HCT116 (cell line): Measurements from ENCODE around the gene PLEKHA8. TPM values are rescaled to one million over a fixed set of nuclear protein-coding genes. Genes with fewer than 3 reads are reported as not detected.

ENCODE experiments used
- ATAC-seq: fragments of 200-7000 bp; cut with Tn5 transposase; 2 replicates; pipeline ENCODE4 v1.9.1; 2020; ENCODE audit warnings: mild to moderate bottlenecking, moderate library complexity
- BruUV-seq: library from RNA; stranded (reverse); fragments of 400-500 nt; replicated peaks from 2 replicates; lab custom pipeline; 2021; lab: Mats Ljungman, UMichigan
- CTCF ChIA-PET: fragments of 300-600 bp; sonication (Branson Sonifier 250); formaldehyde crosslinking; loops from one replicate; lab custom pipeline; 2021; ENCODE audit warnings: antibody characterized with exemption; lab: Charles Lee
- POLR2A ChIA-PET: fragments of 300-600, 350-600 bp; sonication (Branson Sonifier 250); formaldehyde crosslinking; loops from one replicate; lab custom pipeline; 2021; ENCODE audit warnings: antibody characterized with exemption; lab: Charles Lee
- RAD21 ChIA-PET, 2 experiments: fragments of 300-600 bp; sonication (Branson Sonifier 250); formaldehyde crosslinking; loops; one replicate each; lab custom pipeline; 2023; ENCODE audit warnings: low total read pairs in 2 of 2; ENCODE audit not compliant: uncharacterized antibody in 2 of 2, unreplicated experiment in 2 of 2, low non-redundant PET in 1 of 2; lab: Charles Lee
- DNase-seq: peaks from one replicate; pipeline ENCODE4 v3.0.0-alpha.2; 2010; ENCODE audit warnings: low read depth, low spot score
- H2AFZ ChIP-seq: fragments of 200-600 bp; shearing (Covaris generic), sonication (generic); 2 replicates; pipeline ENCODE4 v1.6.1; 2017; ENCODE audit warnings: low read depth, mixed run types, mixed read lengths, antibody characterized with exemption, low read length; ENCODE audit not compliant: poor library complexity, severe bottlenecking
- H3K27ac ChIP-seq: 2 replicates; pipeline ENCODE4 v1.5.1; 2012; ENCODE audit warnings: low read depth, low read length
- H3K27me3 ChIP-seq: fragments of 200-600 bp; sonication (generic); 2 replicates; pipeline ENCODE4 v1.6.1; 2016; ENCODE audit warnings: mixed run types, low read length, mixed read lengths; ENCODE audit not compliant: insufficient read depth
- H3K36me3 ChIP-seq, 2 experiments: fragments of 200-500 bp in 1 of 2; fragments of 200-600 bp in 1 of 2; sonication (Bioruptor generic) in 1 of 2; sonication (generic) in 1 of 2; 2 replicates each; pipeline versions ENCODE4 v1.5.1 to v1.6.1; 2014 to 2016; ENCODE audit warnings: low read length in 2 of 2, inconsistent platforms in 1 of 2, mixed read lengths in 1 of 2, mixed run types in 1 of 2; ENCODE audit not compliant: insufficient read depth in 2 of 2, control insufficient read depth in 1 of 2
- H3K4me1 ChIP-seq, 2 experiments: fragments of 200-600 bp in 1 of 2; sonication (generic) in 1 of 2; 2 replicates each; pipeline versions ENCODE4 v1.5.1 to v1.6.1; 2012 to 2017; ENCODE audit warnings: low read length in 2 of 2, inconsistent platforms in 1 of 2, mild to moderate bottlenecking in 1 of 2, mixed read lengths in 1 of 2, mixed run types in 1 of 2, moderate library complexity in 1 of 2; ENCODE audit not compliant: insufficient read depth in 2 of 2, control insufficient read depth in 1 of 2
- H3K4me2 ChIP-seq: fragments of 200-600 bp; sonication (generic); 2 replicates; pipeline ENCODE4 v1.6.1; 2017; ENCODE audit warnings: mixed run types, low read length, mixed read lengths
- H3K4me3 ChIP-seq, 2 experiments: fragments of 200-600 bp in 1 of 2; sonication (generic) in 1 of 2; replicated peaks in 1 of 2; 2 replicates each; pipeline ENCODE4 v1.5.1; 2011 to 2016; ENCODE audit warnings: low read length in 2 of 2, control low read depth in 1 of 2, low read depth in 1 of 2, mild to moderate bottlenecking in 1 of 2, mixed read lengths in 1 of 2, mixed run types in 1 of 2
- H3K79me2 ChIP-seq: fragments of 200-600 bp; sonication (generic); 2 replicates; pipeline ENCODE4 v1.6.1; 2017; ENCODE audit warnings: mild to moderate bottlenecking, mixed run types, low read length, moderate library complexity, mixed read lengths; ENCODE audit not compliant: insufficient read depth
- H3K9ac ChIP-seq: fragments of 200-600 bp; sonication (generic); 2 replicates; pipeline ENCODE4 v1.6.1; 2016; ENCODE audit warnings: low read length, mixed read lengths
- H3K9me2 ChIP-seq: fragments of 200-600 bp; sonication (generic), shearing (Covaris generic); 2 replicates; pipeline ENCODE4 v1.6.1; 2017; ENCODE audit warnings: mixed run types, mild to moderate bottlenecking, moderate library complexity; ENCODE audit not compliant: insufficient read depth
- H3K9me3 ChIP-seq, 2 experiments: fragments of 200-500 bp in 1 of 2; fragments of 200-600 bp in 1 of 2; sonication (Bioruptor generic) in 1 of 2; sonication (generic) in 1 of 2; 2 replicates each; pipeline ENCODE4 v1.6.1; 2014 to 2017; ENCODE audit warnings: low read length in 2 of 2, mixed read lengths in 2 of 2, inconsistent platforms in 1 of 2, low read depth in 1 of 2, mild to moderate bottlenecking in 1 of 2, mixed run types in 1 of 2, moderate library complexity in 1 of 2; ENCODE audit not compliant: control insufficient read depth in 1 of 2, insufficient read depth in 1 of 2
- H4K20me1 ChIP-seq: fragments of 200-600 bp; sonication (generic), shearing (Covaris generic); 2 replicates; pipeline ENCODE4 v1.6.1; 2017; ENCODE audit warnings: mixed run types, mild to moderate bottlenecking, moderate library complexity; ENCODE audit not compliant: insufficient read depth
- ATF3 ChIP-seq: IDR thresholded peaks from 2 replicates; pipeline ENCODE4 v1.6.1; 2012
- CTCF ChIP-seq, 3 experiments: fragments of 200-600 bp in 1 of 3; sonication (generic) in 1 of 3; IDR thresholded peaks in 2 of 3; conservative IDR thresholded peaks in 1 of 3; 2 replicates each; pipeline ENCODE4 v1.5.1; 2012 to 2017; ENCODE audit warnings: low read depth in 2 of 3, low read length in 2 of 3, antibody characterized with exemption in 1 of 3, borderline replicate concordance in 1 of 3, control low read depth in 1 of 3, mild to moderate bottlenecking in 1 of 3, mixed read lengths in 1 of 3, mixed run types in 1 of 3, moderate library complexity in 1 of 3; ENCODE audit not compliant: insufficient read depth in 1 of 3
- EZH2phosphoT487 ChIP-seq: fragments of 200-600 bp; IDR thresholded peaks from 2 replicates; pipeline ENCODE4 v1.6.1; 2018; ENCODE audit warnings: antibody characterized with exemption, borderline replicate concordance
- RAD21 ChIP-seq: IDR thresholded peaks from 2 replicates; pipeline ENCODE4 v1.6.1; 2012; ENCODE audit warnings: low read depth, mild to moderate bottlenecking
- REST ChIP-seq: IDR thresholded peaks from 2 replicates; pipeline ENCODE4 v1.6.1; 2012; ENCODE audit warnings: low read depth
- SP1 ChIP-seq: IDR thresholded peaks from 2 replicates; pipeline ENCODE4 v1.6.1; 2012; ENCODE audit warnings: low read depth
- SRF ChIP-seq: IDR thresholded peaks from 2 replicates; pipeline ENCODE4 v1.6.1; 2012; ENCODE audit warnings: low read depth
- ZBTB33 ChIP-seq: IDR thresholded peaks from 2 replicates; pipeline ENCODE4 v1.6.1; 2011; ENCODE audit warnings: mild to moderate bottlenecking, low read length, moderate library complexity; ENCODE audit not compliant: insufficient replicate concordance; ENCODE audit errors: extremely low read depth
- ZNF274 ChIP-seq: fragments of 200-500 bp; sonication (Bioruptor generic); IDR thresholded peaks from 2 replicates; pipeline ENCODE4 v1.6.1; 2014; ENCODE audit warnings: mild to moderate bottlenecking, low read depth, low read length, inconsistent platforms
- intact Hi-C: fragments of 100-400 bp; cut with micrococcal nuclease; formaldehyde crosslinking; loops from 2 replicates; pipeline ENCODE4 v1.10.0; 2022
- total RNA-seq: library from RNA; stranded (reverse); gene quantifications from one replicate; pipeline ENCODE4 v1.2.1, GENCODE V29; 2021; ENCODE audit not compliant: unreplicated experiment

The PLEKHA8 gene
- total RNA-seq, 1 experiment from 2014 or later: 13.6 TPM

- DNase-seq: no peak
- Histone ChIP-seq H3K36me3 (peaks cover 2 to 12% of the 10 kb centered on the region in 2 experiments; a peak in 1 of 4 replicates), H3K79me2 (no peaks in the 10 kb centered on the region), H4K20me1 (no peaks in the 10 kb centered on the region), H3K9ac (no peak overlapping the region), H3K9me2 (no peaks in the 10 kb centered on the region), H3K4me2 (no peak overlapping the region), H3K27ac (no peak overlapping the region), H3K9me3 (no peaks in the 10 kb centered on the region), H3K4me3 (no peak overlapping the region), H2AFZ (no peak overlapping the region), H3K27me3 (no peaks in the 10 kb centered on the region), H3K4me1 (no peaks in the 10 kb centered on the region)
- RAD21 ChIA-PET: no interaction called here
- BruUV-seq: no TSS peak
- no peak for ATAC-seq
- CTCF ChIA-PET: no interaction called here
- intact Hi-C loops: no loop called here
- POLR2A ChIA-PET: no interaction called here
- TF ChIP-seq SP1 (no peak), ZNF274 (no peak), ZBTB33 (no peak), EZH2phosphoT487 (no peak), RAD21 (no peak), REST (no peak), CTCF (IDR thresholded peaks at IDR 0.05 in 2 of 3, conservative IDR thresholded peaks at IDR 0.05 in 1 of 3; ENCODE audit: borderline replicate concordance in 1 of 3, insufficient read depth in 1 of 3, low read depth in 2 of 3, low read length in 2 of 3) (no peak), SRF (no peak), ATF3 (no peak)
Measured at GRCh38 chr7:30010021-30010420, 18.2 kb upstream of the PLEKHA8 start.
